Tongue (tissue), 1 donor: ENCODE measurements around the gene CILP2. TPM values are rescaled to one million over a fixed set of nuclear protein-coding genes. Genes with fewer than 3 reads are reported as not detected.

Experiments
- total RNA-seq: library from RNA; depleted of rRNA; stranded (reverse); fragments of >200 nt; gene quantifications from one replicate; pipeline ENCODE4 v1.2.3, GENCODE V29; 2014

CILP2 gene
- total RNA-seq, 1 donor from 2014 or later = 5.5 TPM

Other genes starting within 250 kb of the CILP2 start
- 16.5 TPM for gene SUGP1, start 217.8 kb upstream of the CILP2 start, total RNA-seq
- 59.6 TPM for gene MAU2, start 217.4 kb upstream of the CILP2 start, total RNA-seq
- 24.0 TPM for gene GATAD2A, start 132.6 kb upstream of the CILP2 start, total RNA-seq
- 1.7 TPM for gene TSSK6, start 22.7 kb upstream of the CILP2 start, total RNA-seq
- gene NDUFA13, start 22.0 kb upstream of the CILP2 start, total RNA-seq = 94.5 TPM
- gene YJEFN3, start 9.4 kb upstream of the CILP2 start, total RNA-seq = 0.62 TPM
- 2.8 TPM for gene PBX4, start 80.4 kb downstream of the CILP2 start, total RNA-seq
- gene LPAR2, start 90.0 kb downstream of the CILP2 start, total RNA-seq = 3.3 TPM
- 8.9 TPM for gene GMIP, start 105.4 kb downstream of the CILP2 start, total RNA-seq
- 172 TPM for gene ATP13A1, start 125.4 kb downstream of the CILP2 start, total RNA-seq
- 7.0 TPM for gene ZNF101, start 130.6 kb downstream of the CILP2 start, total RNA-seq
- gene ZNF14, start 194.8 kb downstream of the CILP2 start, total RNA-seq = 12.9 TPM